ENCODE measurements around the gene DCTPP1. TPM values are rescaled to one million over a fixed set of nuclear protein-coding genes. Genes with fewer than 3 reads are reported as not detected.

DCTPP1 gene
- total and polyA plus RNA-seq, 2 donors (not counting 3 experiments of a cell fraction or from before 2014, with no cell fraction given), result 68.0 to 88.6 TPM

DNA sequence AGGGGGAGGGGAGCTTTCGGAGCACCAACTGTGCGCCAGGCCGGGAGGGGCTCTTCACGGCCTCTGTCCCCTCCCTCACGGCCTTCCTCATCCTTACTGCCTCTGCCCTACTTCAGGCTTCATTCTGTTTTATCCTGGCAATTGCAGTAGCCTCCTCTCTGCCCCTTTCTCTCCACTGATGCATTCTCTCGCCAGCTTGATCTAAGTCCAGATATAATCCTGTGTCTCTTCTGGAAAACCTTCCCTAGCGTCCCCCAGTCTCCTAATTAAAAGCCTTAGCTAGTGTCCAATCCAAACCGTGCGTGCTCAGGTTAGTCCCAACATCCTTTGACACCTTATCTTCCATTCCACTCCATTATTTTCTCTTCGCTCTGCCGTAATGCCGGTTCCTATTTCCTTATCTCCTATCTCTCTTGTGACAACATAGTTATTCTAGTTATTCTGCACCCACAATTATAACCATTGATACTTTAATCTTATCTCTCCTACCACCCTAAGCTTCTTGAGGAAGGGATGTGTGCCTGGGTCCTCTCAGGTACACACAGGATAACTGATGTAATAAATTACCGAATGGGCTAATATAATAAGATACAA lies 33.7 kb downstream of the DCTPP1 start:
- TF ChIP-seq FOS (IDR thresholded peaks at IDR 0.05; ENCODE audit: borderline replicate concordance, insufficient read depth, low read length) (no peak), GATA2 (IDR thresholded peaks at IDR 0.05; ENCODE audit: insufficient read depth, insufficient read length, low read depth, low read length) (peak; percentile 29)
- H3K4me1 ChIP-seq (ENCODE audit: control insufficient read depth, extremely low read depth, insufficient read depth, low read length), result peaks cover 21% of the 10 kb centered on the region
- H3K9me3 ChIP-seq (replicated peaks; ENCODE audit: control insufficient read depth, insufficient read depth, low read length), result no peaks in the 10 kb centered on the region
- no peaks in the 10 kb centered on the region for H4K20me1 ChIP-seq (replicated peaks; ENCODE audit: control insufficient read depth, extremely low read depth, insufficient read depth, low read length)
- DNase-seq (ENCODE audit: low read depth, low spot score) (no peak), FAIRE-seq (peak; percentile 24)
- no peak overlapping the region for H3K27ac ChIP-seq (ENCODE audit: insufficient read depth, low read depth, low read length)
- POLR2A ChIA-PET, result interaction anchor here (0.5 to 2.4 kb wide), 5 partner anchors 11 to 83 kb away, joined by 3 to 7 read pairs (median 5); partner anchors contain the start of genes TBC1D10B and ZNF771
- H3K4me3 ChIP-seq (replicated peaks in 1 of 3; ENCODE audit: insufficient read depth in 1 of 3, low read depth in 1 of 3, low read length in 3 of 3), result peak overlapping the region; percentile 46 to 85 (median 81)
- no peaks in the 10 kb centered on the region for H3K9me1 ChIP-seq (replicated peaks; ENCODE audit: control insufficient read depth, extremely low read depth, insufficient read depth, low read length)
- H2AFZ ChIP-seq (ENCODE audit: low read depth, low read length), result peak overlapping the region; percentile 91
- H3K79me2 ChIP-seq (ENCODE audit: control insufficient read depth, insufficient read depth, low read length), result peaks cover 9% of the 10 kb centered on the region
- BruUV-seq (replicated peaks), result TSS peak; percentile 37
- CTCF ChIA-PET, result interaction anchor here (0.7 to 3.3 kb wide), 8 partner anchors 12 to 202 kb away, joined by 3 to 62 read pairs (median 6); partner anchors contain the start of genes DCTPP1, TBC1D10B and ZNF771
- H3K9ac ChIP-seq (replicated peaks; ENCODE audit: extremely low read depth, insufficient read depth, low read length), result peak overlapping the region; percentile 72
- H3K36me3 ChIP-seq (ENCODE audit: control insufficient read depth in 2 of 2, extremely low read depth in 1 of 2, insufficient read depth in 2 of 2, low read length in 2 of 2), result peaks cover 0 to 19% of the 10 kb centered on the region in 2 experiments
- peak overlapping the region; percentile 94 for H3K4me2 ChIP-seq (ENCODE audit: insufficient read depth, low read length)
- intact Hi-C loops (cut with micrococcal nuclease) (loop anchor here (1.0 to 2.0 kb wide), 2 partner anchors 13 to 18 kb away; no protein-coding TSS in a partner anchor), dilution Hi-C loops (cut with MboI; ENCODE audit: extremely low pct_ligation_motif_present, low sequenced_read_pairs) (no loop called here)
- no peaks in the 10 kb centered on the region for H3K27me3 ChIP-seq (ENCODE audit: control insufficient read depth in 2 of 2, insufficient read depth in 2 of 2, low read length in 2 of 2)

DNA sequence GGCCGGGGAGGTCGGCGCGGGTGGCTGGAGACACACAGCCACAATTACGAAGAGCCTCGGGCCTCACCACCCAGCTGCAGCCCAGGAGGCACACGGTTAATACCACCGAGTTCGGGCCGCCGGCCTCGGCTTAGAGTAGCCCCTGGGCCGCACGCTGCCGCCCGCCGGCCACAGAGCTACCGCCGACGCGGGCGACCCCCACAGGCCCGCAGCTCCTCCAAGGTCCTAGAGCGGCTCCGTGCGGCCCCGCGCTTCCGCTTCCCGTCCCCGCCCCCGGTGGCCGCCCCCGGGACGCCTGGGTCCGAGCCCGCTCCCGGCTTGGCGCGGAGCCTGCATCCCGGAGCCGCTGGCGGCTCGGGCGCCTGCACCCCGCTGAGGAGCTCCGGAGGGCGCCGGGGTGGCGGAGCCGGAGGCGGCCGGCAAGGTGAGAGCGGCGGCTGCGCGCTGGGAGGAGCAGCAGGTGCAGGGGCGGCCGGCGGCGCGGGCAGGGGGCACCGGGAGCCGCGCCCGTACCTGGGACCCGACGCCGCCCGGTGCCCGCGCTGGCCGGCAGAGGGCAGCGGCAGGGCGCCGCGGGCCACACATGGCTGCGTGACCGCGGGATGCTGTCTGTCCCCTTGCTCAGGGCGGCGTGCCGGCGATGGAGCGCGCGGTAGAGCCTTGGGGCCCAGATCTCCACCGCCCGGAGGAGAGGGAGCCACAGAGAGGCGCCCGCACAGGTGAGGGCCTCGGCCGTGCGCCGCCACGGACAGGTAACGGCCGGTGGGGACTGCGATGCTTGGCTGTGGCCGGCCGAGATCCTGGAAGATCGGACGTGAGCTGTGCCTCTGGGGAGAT lies 34.5 kb downstream of the DCTPP1 start, which contains the start of gene ZNF48:
TSS of gene ZNF48 (plus strand) at position 266 of the 837 bp plus-strand sequence. CDS start at position 641, 375 bp downstream.
- Histone ChIP-seq H4K20me1 (replicated peaks; ENCODE audit: control insufficient read depth, extremely low read depth, insufficient read depth, low read length) (no peaks in the 10 kb centered on the region), H3K9me1 (replicated peaks; ENCODE audit: control insufficient read depth, extremely low read depth, insufficient read depth, low read length) (no peaks in the 10 kb centered on the region), H3K4me1 (ENCODE audit: control insufficient read depth, extremely low read depth, insufficient read depth, low read length) (peaks cover 21% of the 10 kb centered on the region), H3K27me3 (ENCODE audit: control insufficient read depth in 2 of 2, insufficient read depth in 2 of 2, low read length in 2 of 2) (no peaks in the 10 kb centered on the region), H3K4me3 (replicated peaks in 1 of 3; ENCODE audit: insufficient read depth in 1 of 3, low read depth in 1 of 3, low read length in 3 of 3) (peak within 1 kb of the TSS; percentile 46 to 85 (median 81)), H3K36me3 (ENCODE audit: control insufficient read depth in 2 of 2, extremely low read depth in 1 of 2, insufficient read depth in 2 of 2, low read length in 2 of 2) (peaks cover 0 to 19% of the 10 kb centered on the region in 2 experiments), H2AFZ (ENCODE audit: low read depth, low read length) (peak within 1 kb of the TSS; percentile 91), H3K9ac (replicated peaks; ENCODE audit: extremely low read depth, insufficient read depth, low read length) (peak within 1 kb of the TSS; percentile 72), H3K4me2 (ENCODE audit: insufficient read depth, low read length) (peak within 1 kb of the TSS; percentile 94), H3K27ac (ENCODE audit: insufficient read depth, low read depth, low read length) (peak within 1 kb of the TSS; percentile 66), H3K79me2 (ENCODE audit: control insufficient read depth, insufficient read depth, low read length) (peaks cover 9% of the 10 kb centered on the region), H3K9me3 (replicated peaks; ENCODE audit: control insufficient read depth, insufficient read depth, low read length) (no peaks in the 10 kb centered on the region)
- FAIRE-seq (peak; percentile 73), DNase-seq (ENCODE audit: low read depth, low spot score) (peak; percentile 89)
- dilution Hi-C loops (cut with MboI; ENCODE audit: extremely low pct_ligation_motif_present, low sequenced_read_pairs), result no loop called here
- no TSS peak for BruUV-seq (replicated peaks)
- intact Hi-C loops (cut with micrococcal nuclease), result loop anchor here (1.0 to 2.0 kb wide), 2 partner anchors 13 to 17 kb away; no protein-coding TSS in a partner anchor
- ChIA-PET POLR2A (interaction anchor here (0.6 to 2.4 kb wide), 7 partner anchors 9 to 419 kb away, joined by 3 to 8 read pairs (median 5); partner anchors contain the start of genes TBC1D10B and ZNF771), CTCF (interaction anchor here (0.7 to 3.3 kb wide), 14 partner anchors 12 to 330 kb away, joined by 3 to 62 read pairs (median 6); partner anchors contain the start of genes ALDOA, CD2BP2, DCTPP1 and TBC1D10B)
- TF ChIP-seq POLR2A (IDR thresholded peaks at IDR 0.05; ENCODE audit: low read depth, low read length), result peak; percentile 17
- TF ChIP-seq, protein P1, sequence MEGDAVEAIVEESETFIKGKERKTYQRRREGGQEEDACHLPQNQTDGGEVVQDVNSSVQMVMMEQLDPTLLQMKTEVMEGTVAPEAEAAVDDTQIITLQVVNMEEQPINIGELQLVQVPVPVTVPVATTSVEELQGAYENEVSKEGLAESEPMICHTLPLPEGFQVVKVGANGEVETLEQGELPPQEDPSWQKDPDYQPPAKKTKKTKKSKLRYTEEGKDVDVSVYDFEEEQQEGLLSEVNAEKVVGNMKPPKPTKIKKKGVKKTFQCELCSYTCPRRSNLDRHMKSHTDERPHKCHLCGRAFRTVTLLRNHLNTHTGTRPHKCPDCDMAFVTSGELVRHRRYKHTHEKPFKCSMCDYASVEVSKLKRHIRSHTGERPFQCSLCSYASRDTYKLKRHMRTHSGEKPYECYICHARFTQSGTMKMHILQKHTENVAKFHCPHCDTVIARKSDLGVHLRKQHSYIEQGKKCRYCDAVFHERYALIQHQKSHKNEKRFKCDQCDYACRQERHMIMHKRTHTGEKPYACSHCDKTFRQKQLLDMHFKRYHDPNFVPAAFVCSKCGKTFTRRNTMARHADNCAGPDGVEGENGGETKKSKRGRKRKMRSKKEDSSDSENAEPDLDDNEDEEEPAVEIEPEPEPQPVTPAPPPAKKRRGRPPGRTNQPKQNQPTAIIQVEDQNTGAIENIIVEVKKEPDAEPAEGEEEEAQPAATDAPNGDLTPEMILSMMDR (IDR thresholded peaks at IDR 0.05; ENCODE audit: extremely low read depth in 1 of 2, insufficient read depth in 1 of 2, low read depth in 1 of 2, low read length in 2 of 2), result peak; percentile 23 to 36
- peak; percentile 74 for TF ChIP-seq POLR2AphosphoS5 (IDR thresholded peaks at IDR 0.05; ENCODE audit: insufficient read depth, low read depth, low read length)
- TF ChIP-seq GATA2 (IDR thresholded peaks at IDR 0.05; ENCODE audit: insufficient read depth, insufficient read length, low read depth, low read length), result no peak
- peak; percentile 72 for TF ChIP-seq MYC (IDR thresholded peaks at IDR 0.05; ENCODE audit: low read depth, low read length)
- TF ChIP-seq, protein P2, sequence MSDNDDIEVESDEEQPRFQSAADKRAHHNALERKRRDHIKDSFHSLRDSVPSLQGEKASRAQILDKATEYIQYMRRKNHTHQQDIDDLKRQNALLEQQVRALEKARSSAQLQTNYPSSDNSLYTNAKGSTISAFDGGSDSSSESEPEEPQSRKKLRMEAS (IDR thresholded peaks at IDR 0.05; ENCODE audit: insufficient read depth, insufficient read length), result peak; percentile 37

Measured in endothelial cell of umbilical vein (primary cell).